ENCODE results near the gene PNCK. TPM values are rescaled to one million over a fixed set of nuclear protein-coding genes. Genes with fewer than 3 reads are reported as not detected.
"Not testable (repeated sequence)": the region's sequence is repeated elsewhere in the genome, so short reads cannot be mapped to it uniquely, and the experiment has no call there.

The PNCK gene
- total RNA-seq, 1 donor from 2014 or later: 28.5 TPM

DNA sequence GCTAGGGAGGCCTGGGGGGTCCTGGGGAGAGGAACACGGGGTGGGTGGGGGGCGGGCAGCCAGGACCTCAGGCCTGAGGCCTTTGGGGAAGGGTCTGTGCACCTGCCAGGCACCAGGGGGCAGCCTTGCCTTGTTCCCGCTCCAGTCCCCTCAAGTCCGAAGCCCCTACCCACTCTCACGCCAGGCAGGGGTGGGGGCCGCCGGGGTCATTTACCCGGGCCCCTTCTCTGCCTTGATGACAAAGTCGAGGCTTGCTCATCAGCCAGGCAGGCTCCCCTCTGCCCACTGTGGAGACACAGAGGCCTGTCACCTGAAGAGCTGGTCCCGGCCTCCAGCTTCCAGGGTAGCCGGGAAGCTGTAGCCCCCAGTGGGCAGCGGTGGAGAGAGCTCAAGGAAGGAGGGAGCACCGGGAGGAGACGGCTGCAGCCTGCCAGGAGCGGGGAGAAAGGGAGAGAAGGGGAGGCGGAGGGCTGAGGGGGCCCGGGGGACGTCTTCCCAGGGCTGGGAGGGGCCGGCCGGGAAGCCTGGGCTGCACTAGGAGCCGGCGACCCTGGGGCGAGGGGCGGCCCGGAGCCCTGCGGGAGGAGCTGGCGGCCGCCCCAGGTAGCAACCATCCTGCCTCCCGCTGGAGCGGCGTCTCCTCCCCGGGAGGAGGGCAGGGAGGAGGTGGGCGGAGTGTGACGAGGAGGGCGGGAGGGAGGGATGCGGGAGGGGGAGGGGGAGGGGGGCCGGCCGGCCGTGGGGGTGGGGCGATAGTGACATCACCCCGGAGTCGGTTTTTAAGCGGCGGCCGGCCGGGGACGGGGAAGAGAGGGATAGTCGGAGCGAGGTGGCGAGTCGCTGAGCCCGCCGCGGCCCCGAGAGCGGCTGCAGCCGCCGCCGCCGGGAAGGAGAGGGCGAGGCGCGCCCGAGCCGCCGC, 13.8 kb upstream of the PNCK start, which contains the start of gene SLC6A8:
Gene SLC6A8 (plus strand): TSS at position 806 of the 919 bp plus-strand sequence. CDS start 649 bp downstream, outside the sequence.
- Mint-ChIP-seq H3K27ac (peak within 1 kb of the TSS; percentile 82), H3K4me3 (peak within 1 kb of the TSS; percentile 65), H3K4me1 (peaks cover 12% of the 10 kb centered on the region), H3K9me3 (peaks cover 7% of the 10 kb centered on the region), H3K27me3 (ENCODE audit: low read depth) (no peaks in the 10 kb centered on the region), H3K36me3 (peaks cover 2% of the 10 kb centered on the region)
- DNase-seq (ENCODE audit: low spot score in 2 of 2, unreplicated experiment in 2 of 2): peak; percentile 52 to 65
- TF ChIP-seq, protein P1, sequence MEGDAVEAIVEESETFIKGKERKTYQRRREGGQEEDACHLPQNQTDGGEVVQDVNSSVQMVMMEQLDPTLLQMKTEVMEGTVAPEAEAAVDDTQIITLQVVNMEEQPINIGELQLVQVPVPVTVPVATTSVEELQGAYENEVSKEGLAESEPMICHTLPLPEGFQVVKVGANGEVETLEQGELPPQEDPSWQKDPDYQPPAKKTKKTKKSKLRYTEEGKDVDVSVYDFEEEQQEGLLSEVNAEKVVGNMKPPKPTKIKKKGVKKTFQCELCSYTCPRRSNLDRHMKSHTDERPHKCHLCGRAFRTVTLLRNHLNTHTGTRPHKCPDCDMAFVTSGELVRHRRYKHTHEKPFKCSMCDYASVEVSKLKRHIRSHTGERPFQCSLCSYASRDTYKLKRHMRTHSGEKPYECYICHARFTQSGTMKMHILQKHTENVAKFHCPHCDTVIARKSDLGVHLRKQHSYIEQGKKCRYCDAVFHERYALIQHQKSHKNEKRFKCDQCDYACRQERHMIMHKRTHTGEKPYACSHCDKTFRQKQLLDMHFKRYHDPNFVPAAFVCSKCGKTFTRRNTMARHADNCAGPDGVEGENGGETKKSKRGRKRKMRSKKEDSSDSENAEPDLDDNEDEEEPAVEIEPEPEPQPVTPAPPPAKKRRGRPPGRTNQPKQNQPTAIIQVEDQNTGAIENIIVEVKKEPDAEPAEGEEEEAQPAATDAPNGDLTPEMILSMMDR (IDR thresholded peaks at IDR 0.05; ENCODE audit: unreplicated experiment): no peak

DNA sequence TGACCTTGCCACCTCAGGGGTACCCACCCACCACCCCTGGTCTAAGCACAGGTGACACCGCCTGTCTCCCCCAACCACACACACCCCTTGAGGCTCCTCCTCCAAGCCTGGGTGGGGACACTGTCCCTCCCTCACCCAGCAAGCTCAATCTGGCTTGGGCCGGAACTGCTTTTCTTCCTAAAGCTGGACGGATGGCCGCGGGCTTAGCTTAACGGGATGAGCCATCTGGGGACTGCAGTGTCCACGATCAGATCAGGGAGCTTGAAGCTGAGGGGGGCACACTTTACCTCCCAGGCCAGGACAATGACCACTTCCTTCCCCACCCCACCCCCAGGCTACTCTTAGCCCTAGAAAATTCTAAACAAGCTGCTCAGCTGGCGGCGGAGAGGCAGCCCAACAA, 13.1 kb upstream of the PNCK start:
- H3K36me3 Mint-ChIP-seq: peaks cover 2% of the 10 kb centered on the region
- peaks cover 12% of the 10 kb centered on the region for H3K4me1 Mint-ChIP-seq
- TF ChIP-seq, protein P1 (IDR thresholded peaks at IDR 0.05; ENCODE audit: unreplicated experiment): no peak
- no peak for DNase-seq (ENCODE audit: low spot score in 2 of 2, unreplicated experiment in 2 of 2)
- H3K4me3 Mint-ChIP-seq: peak overlapping the region; percentile 51
- no peaks in the 10 kb centered on the region for H3K27me3 Mint-ChIP-seq (ENCODE audit: low read depth)
- peak overlapping the region; percentile 82 for H3K27ac Mint-ChIP-seq
- peaks cover 7% of the 10 kb centered on the region for H3K9me3 Mint-ChIP-seq

DNA sequence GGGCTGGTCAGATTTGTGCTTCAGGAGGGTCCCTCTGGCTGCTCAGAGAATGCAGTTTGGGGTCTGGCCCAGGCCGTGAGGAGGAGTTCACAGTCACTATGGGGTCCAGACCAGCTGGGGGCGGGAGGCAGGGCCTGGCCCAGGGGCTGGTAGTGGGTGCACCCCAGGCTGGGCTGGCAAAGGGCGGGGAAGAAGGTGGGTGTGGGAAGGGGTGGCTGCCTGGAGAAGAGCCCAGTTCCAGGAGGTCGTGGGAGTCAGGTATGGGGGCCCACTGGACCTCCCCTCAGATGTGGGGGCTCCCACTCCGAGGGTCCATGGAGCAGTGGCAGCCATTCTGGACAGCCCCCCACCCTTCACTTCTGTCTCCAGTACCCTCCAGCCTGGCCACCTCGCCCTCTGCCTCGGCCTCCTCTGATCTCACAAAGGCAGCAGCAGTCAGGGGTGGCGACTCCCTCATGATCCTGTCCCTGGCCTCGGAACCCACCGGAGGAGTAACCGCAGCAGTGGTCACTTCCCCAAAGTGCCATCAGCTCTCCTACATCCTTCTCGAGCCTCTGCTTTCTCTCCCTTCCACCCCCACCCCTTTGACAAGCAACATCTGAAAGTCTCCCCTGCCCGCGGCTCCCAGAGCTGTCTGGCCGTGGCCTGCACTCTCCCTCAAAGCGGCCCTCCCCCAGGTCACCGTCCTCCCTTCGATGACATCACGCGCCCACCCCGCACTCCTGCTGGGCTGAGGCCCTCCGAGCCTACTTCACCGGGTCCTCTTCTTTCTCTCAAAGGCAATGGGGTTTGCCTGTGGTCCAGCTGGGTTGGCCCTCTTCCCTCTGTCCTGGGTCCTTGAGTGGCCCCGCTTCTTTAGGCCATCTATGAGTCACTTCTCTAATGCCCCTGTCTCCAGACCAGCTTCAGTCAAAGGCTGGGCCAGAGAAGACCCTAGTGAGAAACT, 12.4 kb upstream of the PNCK start:
- peaks cover 12% of the 10 kb centered on the region for H3K4me1 Mint-ChIP-seq
- no peaks in the 10 kb centered on the region for H3K27me3 Mint-ChIP-seq (ENCODE audit: low read depth)
- peak overlapping the region; percentile 51 for H3K4me3 Mint-ChIP-seq
- TF ChIP-seq, protein P1 (IDR thresholded peaks at IDR 0.05; ENCODE audit: unreplicated experiment): no peak
- no peak for DNase-seq (ENCODE audit: low spot score in 2 of 2, unreplicated experiment in 2 of 2)
- H3K27ac Mint-ChIP-seq: peak overlapping the region; percentile 82
- peaks cover 2% of the 10 kb centered on the region for H3K36me3 Mint-ChIP-seq
- peaks cover 7% of the 10 kb centered on the region for H3K9me3 Mint-ChIP-seq

DNA sequence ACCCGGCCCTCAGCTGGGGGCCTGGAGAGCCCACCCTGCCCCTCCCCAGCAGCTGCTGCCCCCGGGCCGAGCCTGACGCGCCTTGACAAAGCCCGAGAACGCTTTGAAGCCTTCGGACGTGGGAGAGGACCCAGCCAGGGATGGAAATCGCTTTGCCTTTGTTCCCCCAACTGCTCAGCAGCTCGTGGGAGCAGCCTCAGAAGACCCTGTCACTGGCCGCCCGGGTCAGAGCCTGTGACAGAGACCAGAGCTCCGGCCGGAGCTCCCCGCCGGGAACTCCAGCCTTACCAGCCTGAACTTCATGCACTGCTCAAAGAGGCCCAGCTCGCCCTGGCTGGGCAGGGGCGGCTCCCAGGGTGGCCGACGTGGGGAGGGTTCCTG, 11.5 kb upstream of the PNCK start:
- Mint-ChIP-seq H3K9me3 (peaks cover 10% of the 10 kb centered on the region), H3K4me1 (peaks cover 9% of the 10 kb centered on the region), H3K27me3 (ENCODE audit: low read depth) (no peaks in the 10 kb centered on the region), H3K4me3 (no peak overlapping the region), H3K27ac (no peak overlapping the region), H3K36me3 (peaks cover 2% of the 10 kb centered on the region)
- DNase-seq (ENCODE audit: low spot score in 2 of 2, unreplicated experiment in 2 of 2): no peak
- TF ChIP-seq, protein P1 (IDR thresholded peaks at IDR 0.05; ENCODE audit: unreplicated experiment): no peak

DNA sequence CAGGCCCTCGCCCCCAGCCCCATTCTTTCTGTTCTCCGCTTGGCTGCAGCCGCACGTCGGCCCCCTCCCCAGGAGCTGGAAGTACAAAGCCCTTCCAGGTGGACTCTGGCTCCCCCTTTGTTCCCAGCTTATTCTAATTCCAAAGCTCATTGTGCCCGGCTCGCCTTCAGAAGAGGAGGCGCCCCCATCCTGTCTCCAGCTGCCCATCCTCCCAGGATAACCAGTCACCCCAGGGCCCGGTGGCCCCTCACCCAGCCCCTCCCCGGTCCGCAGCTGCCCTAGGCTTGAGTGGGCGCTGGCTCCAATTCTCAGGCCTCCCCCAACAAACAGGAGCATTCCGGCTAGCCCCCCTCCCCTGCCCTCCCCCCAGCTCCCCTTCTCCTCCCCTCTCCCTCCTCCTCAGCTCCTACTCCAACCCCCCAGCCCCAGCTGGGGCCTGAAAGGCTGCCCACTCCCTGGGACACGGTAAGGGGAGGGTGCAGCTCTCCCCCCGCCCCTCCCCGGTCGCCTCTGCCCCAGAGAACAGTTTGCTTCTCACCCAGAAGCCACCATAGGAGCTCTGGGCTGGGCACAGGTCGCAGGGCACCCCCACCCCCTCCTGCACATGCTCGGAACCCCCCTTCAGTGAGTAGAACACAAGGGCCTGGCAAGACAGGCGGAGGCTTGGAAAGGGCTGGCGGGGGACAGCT, 11.0 kb upstream of the PNCK start:
- H3K9me3 Mint-ChIP-seq: peaks cover 13% of the 10 kb centered on the region
- H3K4me1 Mint-ChIP-seq: peaks cover 9% of the 10 kb centered on the region
- no peak overlapping the region for H3K4me3 Mint-ChIP-seq
- H3K27me3 Mint-ChIP-seq (ENCODE audit: low read depth): no peaks in the 10 kb centered on the region
- peaks cover 2% of the 10 kb centered on the region for H3K36me3 Mint-ChIP-seq
- no peak overlapping the region for H3K27ac Mint-ChIP-seq
- DNase-seq (ENCODE audit: low spot score in 2 of 2, unreplicated experiment in 2 of 2): no peak
- TF ChIP-seq, protein P1 (IDR thresholded peaks at IDR 0.05; ENCODE audit: unreplicated experiment): no peak

DNA sequence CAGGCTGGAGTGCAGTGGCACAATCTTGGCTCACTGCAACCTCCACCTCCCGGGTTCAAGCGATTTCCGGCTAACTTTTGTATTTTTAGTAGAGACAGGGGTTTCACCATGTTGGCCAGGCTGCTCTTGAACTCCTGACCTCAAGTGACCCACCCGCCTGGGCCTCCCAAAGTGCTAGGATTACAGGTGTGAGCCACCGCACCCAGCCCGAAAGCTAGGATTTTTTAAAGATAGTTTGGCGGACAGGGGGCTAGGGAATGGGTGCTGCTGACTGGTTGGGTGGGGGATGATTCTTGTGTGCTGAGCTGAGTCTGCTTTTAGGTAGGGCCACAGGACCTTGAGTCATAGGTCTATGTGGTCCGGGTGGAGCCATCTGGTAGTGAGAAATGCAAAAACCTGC, 9.9 kb upstream of the PNCK start:
- not testable (repeated sequence) for H3K36me3 Mint-ChIP-seq; H3K4me1 Mint-ChIP-seq; H3K4me3 Mint-ChIP-seq; H3K27ac Mint-ChIP-seq; DNase-seq (ENCODE audit: low spot score in 2 of 2, unreplicated experiment in 2 of 2); H3K27me3 Mint-ChIP-seq (ENCODE audit: low read depth)
- H3K9me3 Mint-ChIP-seq: peaks cover 13% of the 10 kb centered on the region

Measured in mesothelial cell of epicardium (in vitro differentiated cells).